BJ (cell line): Measurements from ENCODE around the gene GRM5. TPM values are rescaled to one million over a fixed set of nuclear protein-coding genes. Genes with fewer than 3 reads are reported as not detected.
"Not testable (repeated sequence)": the region's sequence is repeated elsewhere in the genome, so short reads cannot be mapped to it uniquely, and the experiment has no call there.

ENCODE experiments used
- CTCF ChIA-PET: fragments of 350-600 bp; formaldehyde crosslinking; extraction: SDS; loops from one replicate; lab custom pipeline; 2021; ENCODE audit warnings: antibody characterized with exemption, inconsistent platforms; lab: Yijun Ruan, JAX
- POLR2A ChIA-PET: fragments of 300-600 bp; sonication (Branson Sonifier 250); formaldehyde crosslinking; extraction: SDS; loops from one replicate; lab custom pipeline; 2021; ENCODE audit warnings: antibody characterized with exemption; lab: Charles Lee
- DNase-seq: peaks from one replicate; pipeline ENCODE4 v3.0.0-alpha.2; 2011; ENCODE audit warnings: low read depth
- H3K27me3 ChIP-seq: 2 replicates; pipeline ENCODE4 v1.6.0; 2011; ENCODE audit warnings: low read length; ENCODE audit not compliant: control insufficient read depth, insufficient read depth
- H3K36me3 ChIP-seq: 2 replicates; pipeline ENCODE4 v1.5.1; 2011; ENCODE audit warnings: low read length; ENCODE audit not compliant: control insufficient read depth, insufficient read depth
- H3K4me3 ChIP-seq: 2 replicates; pipeline ENCODE4 v1.5.1; 2011; ENCODE audit warnings: low read depth, mild to moderate bottlenecking, control low read depth, low read length
- CTCF ChIP-seq: IDR thresholded peaks from 2 replicates; pipeline ENCODE4 v1.5.1; 2011; ENCODE audit warnings: low read depth, mild to moderate bottlenecking, control low read depth, inconsistent platforms, low read length, moderate library complexity; ENCODE audit not compliant: insufficient read depth
- polyA plus RNA-seq: library from polyadenylated mRNA; depleted of rRNA; stranded (reverse); fragments of >200 nt; gene quantifications from 2 replicates; pipeline ENCODE4 v1.2.3, GENCODE V29; 2011

The GRM5 gene
- polyA plus RNA-seq, 1 experiment: not detected

GRCh38 chr11:88843766-88844426 lies 221.9 kb downstream of the GRM5 start:
- H3K27me3 ChIP-seq, H3K4me3 ChIP-seq, CTCF ChIA-PET, H3K36me3 ChIP-seq, POLR2A ChIA-PET, DNase-seq: not testable (repeated sequence)

- H3K4me3 ChIP-seq, CTCF ChIA-PET, POLR2A ChIA-PET, DNase-seq, H3K36me3 ChIP-seq, H3K27me3 ChIP-seq: not testable (repeated sequence)
These were observed 227.6 kb downstream of the GRM5 start for GRCh38 chr11:88838139-88838538.

- DNase-seq, H3K4me3 ChIP-seq, H3K36me3 ChIP-seq, POLR2A ChIA-PET, H3K27me3 ChIP-seq, CTCF ChIA-PET: not testable (repeated sequence)
These were observed 230.1 kb downstream of the GRM5 start for GRCh38 chr11:88835709-88836108.

GRCh38 chr11:88831303-88831890 lies 234.4 kb downstream of the GRM5 start:
- POLR2A ChIA-PET: no interaction called here
- H3K27me3 ChIP-seq: no peaks in the 10 kb centered on the region
- no peaks in the 10 kb centered on the region for H3K36me3 ChIP-seq
- CTCF ChIA-PET: no interaction called here
- H3K4me3 ChIP-seq: no peak overlapping the region
- no peak for DNase-seq
- no peak for TF ChIP-seq CTCF

- no peak for TF ChIP-seq CTCF
- POLR2A ChIA-PET: no interaction called here
- DNase-seq: no peak
These were observed 238.6 kb downstream of the GRM5 start for GRCh38 chr11:88827018-88827676.

GRCh38 chr11:88819616-88820015 lies 246.2 kb downstream of the GRM5 start:
- ChIA-PET POLR2A (no interaction called here), CTCF (no interaction called here)
- DNase-seq: no peak
- Histone ChIP-seq H3K4me3 (no peak overlapping the region), H3K36me3 (no peaks in the 10 kb centered on the region), H3K27me3 (no peaks in the 10 kb centered on the region)
- no peak for TF ChIP-seq CTCF

More at GRCh38 chr11:88827018-88827676, 238.6 kb downstream of the GRM5 start:
- Histone ChIP-seq H3K27me3 (no peaks in the 10 kb centered on the region), H3K36me3 (no peaks in the 10 kb centered on the region), H3K4me3 (no peak overlapping the region)
- CTCF ChIA-PET: interaction anchor here (0.6 kb wide), 1 partner anchor 1474 kb away, joined by 3 read pairs; no protein-coding TSS in a partner anchor
